SK-N-SH treated with all-trans-retinoic acid at 6 μM for 48 hours (cell line): Measurements from ENCODE around the gene KRTAP1-4.

Source experiments
- ATAC-seq: fragments of 200-7000 bp; cut with Tn5 transposase; 3 replicates; pipeline ENCODE4 v1.9.1; 2020; ENCODE audit warnings: mild to moderate bottlenecking, moderate library complexity
- ARNTL ChIP-seq: fragments of 450-650 bp; formaldehyde crosslinking; IDR thresholded peaks from 2 replicates; pipeline ENCODE4 v1.5.0; 2020; ENCODE audit warnings: low read depth, mild to moderate bottlenecking, moderate library complexity, borderline replicate concordance
- BACH2 ChIP-seq: fragments of 250-450 bp; sonication (Bioruptor Pico); IDR thresholded peaks from 2 replicates; pipeline ENCODE4 v1.9.0; 2021; ENCODE audit warnings: mild to moderate bottlenecking, borderline replicate concordance
- CREB5 ChIP-seq: fragments of 250-450 bp; sonication (Bioruptor Pico); IDR thresholded peaks from 2 replicates; pipeline ENCODE4 v1.5.1; 2020; ENCODE audit warnings: low read depth, mild to moderate bottlenecking, moderate library complexity
- CSDC2 ChIP-seq: fragments of 250-450 bp; sonication (Bioruptor Pico); IDR thresholded peaks from 2 replicates; pipeline ENCODE4 v1.5.0; 2020; ENCODE audit warnings: mild to moderate bottlenecking, moderate library complexity
- ESRRG ChIP-seq: fragments of 250-450 bp; sonication (Bioruptor Pico); IDR thresholded peaks from 2 replicates; pipeline ENCODE4 v1.6.1; 2021; ENCODE audit warnings: mild to moderate bottlenecking
- GLIS3 ChIP-seq: fragments of 250-450 bp; sonication (Bioruptor Pico); IDR thresholded peaks from 2 replicates; pipeline ENCODE4 v1.5.0; 2020; ENCODE audit warnings: mild to moderate bottlenecking, moderate library complexity
- ISL1 ChIP-seq: fragments of 250-450 bp; sonication (Bioruptor Pico); IDR thresholded peaks from 2 replicates; pipeline ENCODE4 v2.1.2; 2022; ENCODE audit warnings: mild to moderate bottlenecking, moderate library complexity
- PATZ1 ChIP-seq: fragments of 250-450 bp; sonication (Bioruptor Pico); IDR thresholded peaks from 2 replicates; pipeline ENCODE4 v1.8.0; 2020; ENCODE audit warnings: mild to moderate bottlenecking, moderate library complexity, borderline replicate concordance
- POU6F1 ChIP-seq: fragments of 250-450 bp; sonication (Bioruptor Pico); IDR thresholded peaks from 2 replicates; pipeline ENCODE4 v1.8.0; 2021; ENCODE audit warnings: low read depth, mild to moderate bottlenecking, moderate library complexity, borderline replicate concordance
- PPARA ChIP-seq: fragments of 250-450 bp; sonication (Bioruptor Pico); IDR thresholded peaks from 2 replicates; pipeline ENCODE4 v1.5.0; 2020; ENCODE audit warnings: mild to moderate bottlenecking, borderline replicate concordance
- SNAI2 ChIP-seq: fragments of 250-450 bp; sonication (Bioruptor Pico); IDR thresholded peaks from 2 replicates; pipeline ENCODE4 v1.5.0; 2020; ENCODE audit warnings: mild to moderate bottlenecking, moderate library complexity
- TCF4 ChIP-seq: fragments of 250-450 bp; sonication (Bioruptor Pico); IDR thresholded peaks from 2 replicates; pipeline ENCODE4 v1.8.0; 2021; ENCODE audit warnings: mild to moderate bottlenecking, moderate library complexity, borderline replicate concordance
- TOX ChIP-seq: fragments of 250-450 bp; sonication (Bioruptor Pico); IDR thresholded peaks from 2 replicates; pipeline ENCODE4 v1.8.0; 2021; ENCODE audit warnings: mild to moderate bottlenecking, moderate library complexity, borderline replicate concordance
- TSHZ2 ChIP-seq: fragments of 250-450 bp; sonication (Bioruptor Pico); IDR thresholded peaks from 2 replicates; pipeline ENCODE4 v1.5.0; 2020; ENCODE audit warnings: mild to moderate bottlenecking, moderate library complexity
- ZC3H10 ChIP-seq: fragments of 250-450 bp; sonication (Bioruptor Pico); IDR thresholded peaks from 2 replicates; pipeline ENCODE4 v1.5.1; 2021; ENCODE audit warnings: mild to moderate bottlenecking, moderate library complexity
- ZFP3 ChIP-seq: fragments of 250-450 bp; sonication (Bioruptor Pico); IDR thresholded peaks from 2 replicates; pipeline ENCODE4 v1.5.0; 2020; ENCODE audit warnings: mild to moderate bottlenecking, moderate library complexity
- ZFP30 ChIP-seq: fragments of 450-650 bp; formaldehyde crosslinking; IDR thresholded peaks from 2 replicates; pipeline ENCODE4 v1.5.0; 2022; ENCODE audit warnings: mild to moderate bottlenecking, moderate library complexity
- ZNF8 ChIP-seq: fragments of 450-650 bp; formaldehyde crosslinking; IDR thresholded peaks from 2 replicates; pipeline ENCODE4 v1.5.0; 2020; ENCODE audit warnings: mild to moderate bottlenecking, moderate library complexity

Gene KRTAP1-4

GRCh38 chr17:40993084-40993483 lies 36.9 kb downstream of the KRTAP1-4 start:
- ATAC-seq = no peak
- TF ChIP-seq BACH2 (CRISPR knock-in tag) (no peak), ESRRG (CRISPR knock-in tag) (no peak), TSHZ2 (CRISPR knock-in tag) (no peak), POU6F1 (CRISPR knock-in tag) (no peak), ZNF8 (no peak), ZC3H10 (CRISPR knock-in tag) (no peak), ZFP30 (no peak), GLIS3 (no peak), TCF4 (CRISPR knock-in tag) (no peak), CSDC2 (CRISPR knock-in tag) (no peak), ARNTL (CRISPR knock-in tag) (no peak), TOX (CRISPR knock-in tag) (no peak), ISL1 (CRISPR knock-in tag) (no peak), ZFP3 (CRISPR knock-in tag) (no peak), PATZ1 (CRISPR knock-in tag) (no peak)
- TF ChIP-seq, all 23 proteins: peak for 0

- TF ChIP-seq PATZ1 (CRISPR knock-in tag) = no peak
- TF ChIP-seq TCF4 (CRISPR knock-in tag) = no peak
- TF ChIP-seq ESRRG (CRISPR knock-in tag) = no peak
- no peak for TF ChIP-seq CREB5 (CRISPR knock-in tag)
- no peak for TF ChIP-seq SNAI2 (CRISPR knock-in tag)
- TF ChIP-seq ZC3H10 (CRISPR knock-in tag) = no peak
- no peak for ATAC-seq
Measured at GRCh38 chr17:40992666-40993065, 37.3 kb downstream of the KRTAP1-4 start.

GRCh38 chr17:40986920-40987319 lies 43.1 kb downstream of the KRTAP1-4 start:
- ATAC-seq = no peak
- no peak for TF ChIP-seq CREB5 (CRISPR knock-in tag)
- no peak for TF ChIP-seq ZFP30
- TF ChIP-seq CSDC2 (CRISPR knock-in tag) = no peak
- no peak for TF ChIP-seq ZC3H10 (CRISPR knock-in tag)
- no peak for TF ChIP-seq ESRRG (CRISPR knock-in tag)
- TF ChIP-seq PPARA = no peak
- TF ChIP-seq, all 23 proteins: peak for 0
